NCI-H748 (cell line): ENCODE data around the gene SPATA21.
"Not testable (repeated sequence)": the region's sequence is repeated elsewhere in the genome, so short reads cannot be mapped to it uniquely, and the experiment has no call there.

Experiments used
- DNase-seq: peaks from one replicate; lab custom pipeline; 2025; ENCODE audit not compliant: unreplicated experiment; lab: John Stamatoyannopoulos, UW

Gene SPATA21

GRCh38 chr1:16386454-16387113 lies 50.6 kb downstream of the SPATA21 start:
- no peak for DNase-seq

GRCh38 chr1:16385659-16386453 lies 51.4 kb downstream of the SPATA21 start:
- DNase-seq = no peak

- DNase-seq = no peak
These were observed 53.3 kb downstream of the SPATA21 start for GRCh38 chr1:16383888-16384287.

GRCh38 chr1:16380868-16381267 lies 56.4 kb downstream of the SPATA21 start:
- no peak for DNase-seq

GRCh38 chr1:16378443-16378842 lies 58.8 kb downstream of the SPATA21 start:
- DNase-seq = no peak

GRCh38 chr1:16376971-16377370 lies 60.3 kb downstream of the SPATA21 start:
- DNase-seq = no peak

GRCh38 chr1:16375521-16376340 lies 61.5 kb downstream of the SPATA21 start:
- DNase-seq = peak; percentile 11

- no peak for DNase-seq
These were observed 63.0 kb downstream of the SPATA21 start for GRCh38 chr1:16374266-16374665.

- no peak for DNase-seq
These were observed 64.5 kb downstream of the SPATA21 start for GRCh38 chr1:16372535-16373285.

- no peak for DNase-seq
These were observed 65.5 kb downstream of the SPATA21 start for GRCh38 chr1:16371725-16372124.

- no peak for DNase-seq
These were observed 67.4 kb downstream of the SPATA21 start for GRCh38 chr1:16369821-16370220.

GRCh38 chr1:16367968-16368890 lies 69.0 kb downstream of the SPATA21 start:
- no peak for DNase-seq

- DNase-seq = peak; percentile 75
These were observed 69.8 kb downstream of the SPATA21 start for GRCh38 chr1:16367258-16367967.

GRCh38 chr1:16366722-16367257 lies 70.4 kb downstream of the SPATA21 start, which contains the start of gene SZRD1:
SZRD1 (plus strand) TSS chr1:16367242; CDS start chr1:16367258, 16 bp downstream.
- peak; percentile 98 for DNase-seq

- DNase-seq = not testable (repeated sequence)
These were observed 72.1 kb downstream of the SPATA21 start for GRCh38 chr1:16365146-16365498.

- DNase-seq = no peak
These were observed 80.4 kb downstream of the SPATA21 start for GRCh38 chr1:16356867-16357266.

- no peak for DNase-seq
These were observed 82.6 kb downstream of the SPATA21 start for GRCh38 chr1:16354619-16355018.

GRCh38 chr1:16352842-16353535 lies 84.2 kb downstream of the SPATA21 start:
- DNase-seq = no peak
